SK-N-SH (cell line): Measurements from ENCODE around the gene C10orf120. TPM values are rescaled to one million over a fixed set of nuclear protein-coding genes. Genes with fewer than 3 reads are reported as not detected.

Experiments used
- CTCF ChIA-PET: fragments of 300-600, 350-600 bp; formaldehyde crosslinking; extraction: SDS; loops from one replicate; lab custom pipeline; 2021; lab: Yijun Ruan, JAX
- POLR2A ChIA-PET: fragments of 350-600 bp; sonication (Branson Sonifier 250); formaldehyde crosslinking; extraction: SDS; loops from one replicate; lab custom pipeline; 2020; ENCODE audit warnings: antibody characterized with exemption, inconsistent platforms; lab: Yijun Ruan, JAX
- DNase-seq: peaks from one replicate; pipeline ENCODE4 v3.0.0; 2012
- H2AFZ ChIP-seq: fragments of 200-600 bp; sonication (generic); 2 replicates; pipeline ENCODE4 v1.8.1; 2016; ENCODE audit warnings: antibody characterized with exemption, mild to moderate bottlenecking, low read depth
- H3F3A ChIP-seq: fragments of 200-600 bp; sonication (generic); replicated peaks from 2 replicates; pipeline ENCODE3; 2016; ENCODE audit warnings: antibody characterized with exemption, mild to moderate bottlenecking; ENCODE audit not compliant: insufficient read depth
- H3K27ac ChIP-seq, 2 experiments: fragments of 200-500 bp in 1 of 2; fragments of 200-600 bp in 1 of 2; sonication (Bioruptor generic) in 1 of 2; sonication (generic), shearing (Covaris generic) in 1 of 2; 2 replicates each; pipeline versions ENCODE4 v1.5.1 to v1.6.1; 2014 to 2016; ENCODE audit warnings: low read depth in 2 of 2, inconsistent platforms in 1 of 2, low read length in 1 of 2, mild to moderate bottlenecking in 1 of 2, mixed read lengths in 1 of 2
- H3K27me3 ChIP-seq: fragments of 200-600 bp; sonication (generic), shearing (Covaris generic); 2 replicates; pipeline ENCODE4 v1.6.1; 2016; ENCODE audit warnings: mixed run types; ENCODE audit not compliant: insufficient read depth
- H3K36me3 ChIP-seq, 2 experiments: fragments of 200-500 bp in 1 of 2; fragments of 200-600 bp in 1 of 2; sonication (Bioruptor generic) in 1 of 2; sonication (generic) in 1 of 2; replicated peaks in 1 of 2; 2 replicates each; pipeline versions ENCODE3 to v1.5.1; 2014 to 2016; ENCODE audit warnings: low read length in 1 of 2, mild to moderate bottlenecking in 1 of 2; ENCODE audit not compliant: insufficient read depth in 2 of 2, control insufficient read depth in 1 of 2
- H3K4me1 ChIP-seq, 2 experiments: fragments of 200-500 bp in 1 of 2; fragments of 200-600 bp in 1 of 2; sonication (Bioruptor generic) in 1 of 2; sonication (generic), shearing (Covaris generic) in 1 of 2; 2 replicates each; pipeline versions ENCODE4 v1.5.1 to v1.6.1; 2014 to 2016; ENCODE audit warnings: low read depth in 1 of 2, low read length in 1 of 2, mixed run types in 1 of 2; ENCODE audit not compliant: insufficient read depth in 2 of 2, control insufficient read depth in 1 of 2
- H3K4me2 ChIP-seq: fragments of 200-600 bp; sonication (generic), shearing (Covaris generic); 2 replicates; pipeline ENCODE4 v1.6.1; 2017; ENCODE audit warnings: mixed run types
- H3K4me3 ChIP-seq, 2 experiments: fragments of 200-500 bp in 1 of 2; fragments of 200-600 bp in 1 of 2; sonication (Bioruptor generic) in 1 of 2; sonication (generic), shearing (Covaris generic) in 1 of 2; 2 replicates each; pipeline versions ENCODE4 v1.5.1 to v1.8.1; 2014 to 2016; ENCODE audit warnings: low read depth in 2 of 2, inconsistent platforms in 1 of 2, low read length in 1 of 2, mild to moderate bottlenecking in 1 of 2, mixed read lengths in 1 of 2, moderate library complexity in 1 of 2
- H3K79me2 ChIP-seq: fragments of 200-600 bp; sonication (generic); 2 replicates; pipeline ENCODE4 v1.8.1; 2017; ENCODE audit warnings: mild to moderate bottlenecking; ENCODE audit not compliant: insufficient read depth
- H3K9ac ChIP-seq: fragments of 200-600 bp; sonication (generic); 2 replicates; pipeline ENCODE4 v1.6.1; 2017; ENCODE audit warnings: mixed run types
- H3K9me2 ChIP-seq: fragments of 200-600 bp; sonication (generic); 2 replicates; pipeline ENCODE4 v1.6.1; 2017; ENCODE audit warnings: mixed run types
- H3K9me3 ChIP-seq: fragments of 200-600 bp; sonication (generic); 2 replicates; pipeline ENCODE4 v1.6.1; 2017; ENCODE audit warnings: mixed run types, mild to moderate bottlenecking, moderate library complexity
- H4K20me1 ChIP-seq: fragments of 200-600 bp; sonication (generic); 2 replicates; pipeline ENCODE4 v1.6.1; 2017; ENCODE audit warnings: mild to moderate bottlenecking, mixed run types; ENCODE audit not compliant: insufficient read depth
- EP300 ChIP-seq, 2 experiments: IDR thresholded peaks; 2 replicates each; pipeline versions ENCODE4 v1.4.0 to v1.6.1; 2012; ENCODE audit warnings: borderline replicate concordance in 1 of 2, low read depth in 1 of 2, low read length in 1 of 2
- EZH2phosphoT487 ChIP-seq: fragments of 200-600 bp; sonication (generic); IDR thresholded peaks from 2 replicates; pipeline ENCODE4 v1.6.1; 2017; ENCODE audit warnings: low read depth, mixed run types, mild to moderate bottlenecking, antibody characterized with exemption, moderate library complexity, borderline replicate concordance
- FOSL2 ChIP-seq: IDR thresholded peaks from 2 replicates; pipeline ENCODE4 v1.4.0; 2012; ENCODE audit warnings: low read depth, mild to moderate bottlenecking, moderate library complexity, borderline replicate concordance
- FOXJ3 ChIP-seq: sonication (generic); formaldehyde crosslinking; IDR thresholded peaks from 2 replicates; pipeline ENCODE4 v1.5.1; 2020; ENCODE audit warnings: mild to moderate bottlenecking, missing genetic modification reagents
- GATA2 ChIP-seq: sonication (generic); formaldehyde crosslinking; IDR thresholded peaks from 2 replicates; pipeline ENCODE4 v1.5.0; 2020; ENCODE audit warnings: mild to moderate bottlenecking, missing genetic modification reagents
- MXI1 ChIP-seq: IDR thresholded peaks from 2 replicates; pipeline ENCODE4 v1.6.1; 2012; ENCODE audit warnings: mild to moderate bottlenecking, low read depth, low read length, improper control_type of control experiment
- NFIC ChIP-seq: IDR thresholded peaks from 2 replicates; pipeline ENCODE4 v1.4.0; 2012; ENCODE audit warnings: borderline replicate concordance
- NRF1 ChIP-seq: IDR thresholded peaks from 2 replicates; pipeline ENCODE4 v1.6.1; 2012; ENCODE audit warnings: low read depth, mild to moderate bottlenecking, low read length
- RAD21 ChIP-seq: IDR thresholded peaks from 2 replicates; pipeline ENCODE4 v1.6.1; 2012; ENCODE audit warnings: mild to moderate bottlenecking, low read length
- TEAD4 ChIP-seq: IDR thresholded peaks from 2 replicates; pipeline ENCODE4 v1.4.0; 2012; ENCODE audit warnings: mild to moderate bottlenecking, borderline replicate concordance; ENCODE audit not compliant: insufficient read depth
- WGBS: methylation state at CpG from one replicate; pipeline ENCODE4 v1.1.6; 2017; ENCODE audit warnings: low lambda C conversion rate; 5-methylcytosine and 5-hydroxymethylcytosine counted together
- polyA plus RNA-seq, 3 experiments: library from polyadenylated mRNA; depleted of rRNA; stranded (reverse); fragments of >200 nt; gene quantifications; 2 replicates each; pipeline ENCODE4 v1.2.3, GENCODE V29; 2012
- TF ChIP-seq, protein P1 (sequence below): fragments of 150-350 bp; IDR thresholded peaks from 2 replicates; pipeline ENCODE4 v1.6.1; 2016; ENCODE audit warnings: mild to moderate bottlenecking, low read depth, low read length
- TF ChIP-seq, protein P2 (sequence below): fragments of 150-350 bp; IDR thresholded peaks from 2 replicates; pipeline ENCODE4 v1.6.1; 2017; ENCODE audit warnings: antibody characterized with exemption, low read length, low read depth, borderline replicate concordance
- TF ChIP-seq, protein P3 (sequence below): IDR thresholded peaks from 2 replicates; pipeline ENCODE4 v1.4.0; 2012; ENCODE audit warnings: low read depth, borderline replicate concordance

The C10orf120 gene
- polyA plus RNA-seq, 1 of the 3 experiments (the other 2 are of a cell fraction) = not detected

DNA sequence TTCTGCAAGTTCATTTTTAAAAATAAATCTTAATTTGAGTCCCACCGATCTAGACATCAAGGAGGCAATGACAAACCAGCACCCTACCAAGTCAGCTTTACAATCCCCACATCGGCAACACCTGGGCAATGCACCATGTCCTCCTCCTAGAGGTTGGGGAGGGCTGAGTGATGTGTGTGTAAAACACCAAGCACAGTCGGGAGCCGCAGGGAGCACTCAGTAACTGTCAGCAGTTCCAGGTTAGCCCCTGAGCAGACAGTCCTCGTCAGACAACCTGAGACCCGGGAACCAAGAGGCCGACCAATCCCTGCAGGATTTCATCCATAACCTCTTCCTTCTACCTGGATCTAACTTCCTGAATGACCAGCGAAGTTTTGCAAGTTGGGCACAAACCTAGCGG lies 15.9 kb upstream of the C10orf120 start:
- Histone ChIP-seq H3K4me1 (no peaks in the 10 kb centered on the region), H4K20me1 (no peaks in the 10 kb centered on the region), H2AFZ (no peak overlapping the region), H3K9me3 (no peaks in the 10 kb centered on the region), H3K79me2 (no peaks in the 10 kb centered on the region), H3K4me3 (no peak overlapping the region), H3K9me2 (no peaks in the 10 kb centered on the region), H3K9ac (no peak overlapping the region), H3K36me3 (no peaks in the 10 kb centered on the region), H3K27me3 (peaks cover 10% of the 10 kb centered on the region; the same call in 1 of the 2 replicates), H3K4me2 (no peak overlapping the region), H3F3A (no peaks in the 10 kb centered on the region), H3K27ac (no peak overlapping the region)
- TF ChIP-seq TEAD4 (no peak), RAD21 (no peak), EZH2phosphoT487 (no peak)
- TF ChIP-seq, protein P1, sequence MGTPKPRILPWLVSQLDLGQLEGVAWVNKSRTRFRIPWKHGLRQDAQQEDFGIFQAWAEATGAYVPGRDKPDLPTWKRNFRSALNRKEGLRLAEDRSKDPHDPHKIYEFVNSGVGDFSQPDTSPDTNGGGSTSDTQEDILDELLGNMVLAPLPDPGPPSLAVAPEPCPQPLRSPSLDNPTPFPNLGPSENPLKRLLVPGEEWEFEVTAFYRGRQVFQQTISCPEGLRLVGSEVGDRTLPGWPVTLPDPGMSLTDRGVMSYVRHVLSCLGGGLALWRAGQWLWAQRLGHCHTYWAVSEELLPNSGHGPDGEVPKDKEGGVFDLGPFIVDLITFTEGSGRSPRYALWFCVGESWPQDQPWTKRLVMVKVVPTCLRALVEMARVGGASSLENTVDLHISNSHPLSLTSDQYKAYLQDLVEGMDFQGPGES = no peak
- TF ChIP-seq, protein P2, sequence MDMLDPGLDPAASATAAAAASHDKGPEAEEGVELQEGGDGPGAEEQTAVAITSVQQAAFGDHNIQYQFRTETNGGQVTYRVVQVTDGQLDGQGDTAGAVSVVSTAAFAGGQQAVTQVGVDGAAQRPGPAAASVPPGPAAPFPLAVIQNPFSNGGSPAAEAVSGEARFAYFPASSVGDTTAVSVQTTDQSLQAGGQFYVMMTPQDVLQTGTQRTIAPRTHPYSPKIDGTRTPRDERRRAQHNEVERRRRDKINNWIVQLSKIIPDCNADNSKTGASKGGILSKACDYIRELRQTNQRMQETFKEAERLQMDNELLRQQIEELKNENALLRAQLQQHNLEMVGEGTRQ = no peak
- DNase-seq = no peak
- WGBS = 38% methylated on average over 8 of the region's 9 CpGs
- POLR2A ChIA-PET = no interaction called here
- CTCF ChIA-PET = interaction anchor here (1.6 kb wide), 1 partner anchor 12 kb away, joined by 6 read pairs; no protein-coding TSS in a partner anchor

DNA sequence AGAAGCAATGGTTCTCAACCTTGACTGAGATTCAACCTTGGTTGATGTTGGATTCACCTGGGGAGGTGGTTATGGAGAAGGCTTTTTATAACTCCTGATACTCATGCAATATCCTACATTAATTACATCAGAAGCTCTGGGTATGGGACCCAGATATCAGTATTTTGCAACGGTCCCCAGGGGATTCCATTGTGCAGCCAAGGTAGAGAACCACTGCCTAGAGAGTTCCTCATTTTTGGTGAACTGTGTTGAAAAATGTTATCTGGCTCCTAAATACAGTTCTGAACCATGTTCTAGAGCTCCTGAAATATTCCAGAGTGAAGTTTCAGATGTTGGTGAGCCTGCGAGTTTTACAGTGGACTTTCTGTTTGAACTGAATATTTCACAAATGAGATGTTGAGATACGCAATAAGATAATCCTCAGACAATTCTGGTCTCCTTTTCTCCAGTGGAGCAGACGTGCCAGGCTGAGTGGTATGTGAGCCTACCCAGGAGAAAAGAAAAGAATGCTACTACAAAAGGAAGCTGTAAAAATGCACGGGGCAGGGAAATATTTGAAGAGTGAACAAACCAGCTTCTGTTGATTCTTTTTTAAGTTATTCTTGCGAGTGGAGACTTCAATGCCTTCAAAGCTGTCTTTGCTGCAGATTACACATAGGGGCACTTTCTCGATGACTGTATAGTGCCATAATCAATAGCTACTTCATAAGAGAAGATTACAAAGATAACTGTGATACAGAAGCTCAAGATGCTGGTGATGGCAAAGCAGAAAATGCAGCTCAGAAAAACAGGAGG lies 13.6 kb upstream of the C10orf120 start:
- no peaks in the 10 kb centered on the region for H3K79me2 ChIP-seq
- H3K4me1 ChIP-seq = no peaks in the 10 kb centered on the region
- TF ChIP-seq FOSL2 (no peak), NRF1 (no peak), NFIC (no peak), FOXJ3 (CRISPR knock-in tag) (no peak), EP300 (IDR thresholded peaks at IDR 0.05; ENCODE audit: borderline replicate concordance in 1 of 2, low read depth in 1 of 2, low read length in 1 of 2) (no peak), MXI1 (no peak), TEAD4 (no peak), RAD21 (no peak), GATA2 (CRISPR knock-in tag) (no peak)
- TF ChIP-seq, protein P3, sequence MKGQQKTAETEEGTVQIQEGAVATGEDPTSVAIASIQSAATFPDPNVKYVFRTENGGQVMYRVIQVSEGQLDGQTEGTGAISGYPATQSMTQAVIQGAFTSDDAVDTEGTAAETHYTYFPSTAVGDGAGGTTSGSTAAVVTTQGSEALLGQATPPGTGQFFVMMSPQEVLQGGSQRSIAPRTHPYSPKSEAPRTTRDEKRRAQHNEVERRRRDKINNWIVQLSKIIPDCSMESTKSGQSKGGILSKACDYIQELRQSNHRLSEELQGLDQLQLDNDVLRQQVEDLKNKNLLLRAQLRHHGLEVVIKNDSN = no peak
- H3K9me3 ChIP-seq = no peaks in the 10 kb centered on the region
- no peak overlapping the region for H3K4me2 ChIP-seq
- H3K9ac ChIP-seq = no peak overlapping the region
- DNase-seq = no peak
- no peak overlapping the region for H3K4me3 ChIP-seq
- H3F3A ChIP-seq = no peaks in the 10 kb centered on the region
- POLR2A ChIA-PET = no interaction called here
- CTCF ChIA-PET = interaction anchor here (1.3 kb wide), 1 partner anchor 9 kb away, joined by 8 read pairs; no protein-coding TSS in a partner anchor
- no peaks in the 10 kb centered on the region for H4K20me1 ChIP-seq
- WGBS = 18% methylated on average over 7 of the region's 7 CpGs
- peaks cover 10% of the 10 kb centered on the region; the same call in 1 of the 2 replicates for H3K27me3 ChIP-seq
- no peak overlapping the region for H3K27ac ChIP-seq
- no peak overlapping the region for H2AFZ ChIP-seq
- no peaks in the 10 kb centered on the region for H3K36me3 ChIP-seq
- H3K9me2 ChIP-seq = no peaks in the 10 kb centered on the region
